HG03025 (cell line): ENCODE measurements around the gene MID1.

Experiments
- ATAC-seq: cut with Tn5 transposase; IDR thresholded peaks from one replicate; pipeline ENCODE4 v1.9.1; 2021; ENCODE audit warnings: mild to moderate bottlenecking, moderate library complexity; ENCODE audit not compliant: unreplicated experiment, low FRiP score

The MID1 gene

DNA sequence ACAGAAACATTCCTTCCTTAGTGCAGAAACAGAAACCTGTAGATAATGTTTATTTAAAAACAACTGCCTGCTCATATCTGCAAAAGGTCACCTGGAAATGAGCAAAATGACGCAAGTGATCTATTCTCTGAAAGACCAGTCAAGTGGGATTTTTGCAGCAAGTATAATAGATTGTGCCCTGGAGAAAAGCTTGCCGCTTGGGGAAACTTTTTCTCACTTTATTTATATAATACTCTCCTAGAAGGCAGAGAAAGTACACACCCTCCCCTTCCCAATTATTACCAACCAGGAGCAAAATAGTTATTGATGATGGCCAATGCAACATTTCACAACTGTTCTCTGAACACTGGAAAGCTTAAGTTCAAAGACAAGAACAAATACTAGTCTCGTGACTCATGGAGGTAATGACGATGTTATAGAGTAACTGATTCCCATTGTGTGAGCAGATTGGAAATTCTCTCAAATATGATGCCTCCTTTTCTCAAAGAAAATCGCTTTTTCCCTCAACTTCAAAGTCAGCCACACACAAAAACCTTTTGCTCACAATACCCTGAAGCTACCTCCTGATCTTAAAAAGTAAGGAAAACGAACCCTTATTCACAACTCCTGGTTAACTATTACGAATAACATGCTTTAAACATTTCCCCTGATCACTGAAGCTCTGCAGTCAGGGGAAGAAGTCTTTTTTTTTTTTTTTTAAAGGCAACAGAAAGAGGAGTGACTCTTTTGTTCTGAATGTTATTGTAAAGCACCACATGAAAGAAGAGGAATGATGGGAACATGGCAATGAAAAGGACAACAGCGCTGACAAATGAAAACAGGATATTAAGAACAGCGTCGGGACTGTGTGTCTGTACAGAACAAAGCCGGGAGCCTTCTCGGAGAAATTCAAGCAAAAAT is 41.0 kb downstream of the MID1 start:
- ATAC-seq, result no peak

- no peak for ATAC-seq
Observed at GRCh38 chrX:10578527-10578926, 41.9 kb downstream of the MID1 start.

- no peak for ATAC-seq
Observed at GRCh38 chrX:10577853-10578252, 42.5 kb downstream of the MID1 start.

- no peak for ATAC-seq
Observed at GRCh38 chrX:10576777-10577447, 43.5 kb downstream of the MID1 start.

DNA sequence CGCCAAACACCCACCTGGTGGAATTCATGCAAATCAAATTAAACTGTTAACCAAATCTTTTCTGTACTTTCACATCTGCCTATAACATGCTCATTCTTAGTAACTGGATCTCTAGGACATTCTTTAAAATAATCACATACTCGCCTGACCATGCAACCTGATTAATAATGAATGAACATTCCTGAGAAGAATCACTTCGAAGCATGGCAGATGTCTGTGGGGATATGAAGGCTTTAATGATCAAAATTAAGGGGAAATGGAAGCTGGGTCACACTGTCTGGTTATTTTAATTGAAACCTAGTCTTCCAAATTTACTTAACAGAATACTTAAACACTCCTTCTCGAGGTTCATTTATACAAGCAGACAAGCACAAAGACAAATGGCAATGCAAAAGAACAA is 44.2 kb downstream of the MID1 start:
- no peak for ATAC-seq

- no peak for ATAC-seq
Observed at GRCh38 chrX:10574663-10575062, 45.7 kb downstream of the MID1 start.

- ATAC-seq, result no peak
Observed at GRCh38 chrX:10571260-10571659, 49.1 kb downstream of the MID1 start.

DNA sequence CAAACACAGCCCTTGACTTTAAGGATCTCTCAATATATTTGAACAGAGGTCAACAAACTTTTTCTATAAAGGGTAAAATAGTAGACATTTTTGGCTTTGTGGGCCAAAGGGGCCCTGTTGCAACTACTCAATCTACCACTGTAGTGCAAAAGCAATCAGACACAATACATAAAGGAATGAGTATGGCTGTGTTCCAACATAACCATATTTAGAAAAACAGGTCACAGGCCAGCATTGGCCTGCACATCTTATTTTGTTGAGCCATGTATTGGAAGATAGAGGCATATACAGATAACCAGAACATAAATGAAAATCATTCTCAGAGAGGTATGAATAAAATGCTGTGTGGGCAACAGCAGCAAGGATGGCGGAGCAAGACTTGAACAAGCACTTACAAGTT is 49.8 kb downstream of the MID1 start:
- no peak for ATAC-seq

DNA sequence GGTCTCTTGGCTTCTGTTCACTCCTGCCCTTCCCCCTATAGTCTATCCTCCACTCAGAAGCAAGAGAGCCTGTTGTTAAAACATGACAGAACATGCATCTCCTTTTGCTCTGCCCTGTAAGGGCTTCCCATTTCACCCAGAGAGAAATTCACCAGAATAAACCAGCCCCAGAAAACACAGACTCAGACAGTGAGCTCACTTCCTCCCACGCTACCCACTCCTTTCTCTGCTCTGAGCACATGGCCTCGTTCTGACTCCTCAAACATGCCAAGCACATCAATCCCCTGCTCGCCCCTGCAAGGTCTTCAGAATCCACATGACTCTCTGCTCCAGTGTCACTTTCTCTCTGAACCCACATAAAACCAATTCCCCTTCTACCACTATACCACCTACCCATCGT is 50.4 kb downstream of the MID1 start:
- no peak for ATAC-seq

GRCh38 chrX:10568428-10568827 is 52.0 kb downstream of the MID1 start:
- no peak for ATAC-seq

- no peak for ATAC-seq
Observed at GRCh38 chrX:10567136-10567535, 53.2 kb downstream of the MID1 start.

DNA sequence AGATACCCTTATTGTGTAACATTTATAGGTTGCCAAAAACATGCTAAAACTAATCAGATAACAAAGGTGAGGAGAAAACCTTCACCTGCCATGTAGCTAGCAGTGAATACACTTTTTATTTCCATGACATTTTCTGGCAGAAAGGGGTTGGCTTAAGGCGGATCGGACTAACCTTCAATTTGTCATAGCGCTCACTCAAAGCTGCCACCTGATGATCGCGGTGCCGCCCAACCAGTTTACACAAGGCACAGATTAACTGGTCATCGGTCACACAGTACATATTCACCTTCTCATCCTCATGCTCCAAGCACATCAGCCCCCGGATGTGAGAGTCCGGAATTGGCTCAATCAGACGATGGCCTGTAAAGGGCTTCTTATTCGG is 53.7 kb downstream of the MID1 start:
- ATAC-seq, result no peak

DNA sequence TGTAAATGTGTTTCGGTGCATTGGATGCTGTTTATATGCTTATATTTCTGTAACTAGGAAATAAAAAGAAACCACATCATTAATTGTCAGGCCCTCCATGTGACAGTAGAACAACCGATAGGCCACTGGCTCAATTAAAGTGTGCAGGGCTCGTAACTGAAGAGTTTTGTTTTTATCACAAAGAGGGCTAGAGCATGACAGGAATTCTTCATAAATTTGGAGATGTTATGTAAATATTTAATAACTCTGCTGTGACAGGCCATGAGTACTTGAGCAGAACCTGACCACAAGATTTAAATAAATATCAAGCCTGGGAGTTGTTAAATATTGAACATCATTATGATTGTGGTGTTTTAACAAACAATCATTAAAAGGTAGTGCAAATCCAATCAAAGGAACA is 55.9 kb downstream of the MID1 start:
- no peak for ATAC-seq

DNA sequence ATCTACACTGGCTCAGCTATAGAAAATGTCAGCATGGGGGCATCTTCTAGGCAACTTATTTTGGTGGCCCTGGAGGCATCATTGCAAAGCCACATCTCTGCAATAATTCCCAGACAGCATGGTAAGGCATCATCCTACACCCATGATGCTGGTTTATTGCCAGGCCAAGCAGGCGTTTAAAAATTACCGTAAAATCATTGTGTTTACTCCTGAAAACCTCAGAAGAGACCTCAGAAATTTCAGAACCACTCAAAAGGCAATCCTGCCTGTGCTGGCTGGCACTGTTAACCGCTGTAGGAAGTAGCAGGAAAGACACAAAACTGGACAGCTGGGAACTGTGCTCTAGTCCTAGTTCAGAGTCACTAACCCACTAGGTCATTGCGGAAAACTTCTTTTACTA is 63.2 kb downstream of the MID1 start:
- ATAC-seq, result no peak

- no peak for ATAC-seq
Observed at GRCh38 chrX:10556405-10556804, 64.0 kb downstream of the MID1 start.

GRCh38 chrX:10555846-10556245 is 64.5 kb downstream of the MID1 start:
- ATAC-seq, result no peak

DNA sequence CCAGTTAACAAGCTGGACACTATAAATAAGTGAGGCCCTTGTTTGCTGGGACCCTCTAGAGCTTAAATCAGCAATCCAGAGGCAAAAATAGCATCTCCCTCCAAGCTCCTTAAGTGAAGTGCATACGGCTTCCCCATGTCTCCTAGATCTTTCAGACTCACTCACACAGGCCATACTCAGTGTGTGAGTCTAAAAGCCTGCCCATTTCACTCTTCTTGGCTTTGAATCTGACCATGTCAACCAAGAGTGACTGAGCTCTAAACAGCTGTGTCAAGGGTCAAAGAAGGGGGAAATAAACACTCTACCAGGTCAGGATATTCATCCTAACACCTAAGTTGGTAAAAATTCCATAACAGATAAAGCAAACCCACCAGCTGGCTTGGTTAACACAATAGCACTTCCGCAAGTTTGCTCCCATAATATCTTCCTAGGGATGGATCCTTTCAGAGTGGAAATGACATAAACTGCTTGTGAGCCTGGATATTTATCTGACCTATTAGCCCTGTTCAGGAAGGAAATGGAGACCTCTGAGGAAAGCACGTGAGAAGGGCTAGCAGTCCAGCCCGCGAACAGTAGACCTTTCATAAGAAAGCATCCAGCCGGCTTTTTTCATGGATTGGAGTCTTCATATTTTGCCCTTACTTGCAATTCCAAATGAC is 65.6 kb downstream of the MID1 start:
- ATAC-seq, result no peak

DNA sequence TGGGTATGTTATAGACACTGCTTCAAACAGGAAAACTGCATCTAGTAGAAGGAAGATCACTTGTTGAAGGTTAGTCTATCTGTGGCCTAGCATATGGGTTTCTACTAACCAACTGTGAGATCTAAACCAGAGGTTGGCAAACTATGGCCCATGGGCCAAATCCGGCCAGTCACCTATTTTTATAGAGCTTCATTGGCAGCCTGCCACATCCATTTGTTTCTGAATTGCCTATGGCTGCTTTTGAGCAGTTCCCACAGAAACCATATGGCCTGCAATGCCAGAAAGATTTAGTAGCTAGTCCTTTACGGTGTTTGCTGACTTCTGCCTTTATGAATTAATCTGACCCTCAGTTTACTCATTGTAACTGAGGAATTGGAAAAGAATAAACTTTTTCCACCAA is 71.1 kb downstream of the MID1 start:
- no peak for ATAC-seq

DNA sequence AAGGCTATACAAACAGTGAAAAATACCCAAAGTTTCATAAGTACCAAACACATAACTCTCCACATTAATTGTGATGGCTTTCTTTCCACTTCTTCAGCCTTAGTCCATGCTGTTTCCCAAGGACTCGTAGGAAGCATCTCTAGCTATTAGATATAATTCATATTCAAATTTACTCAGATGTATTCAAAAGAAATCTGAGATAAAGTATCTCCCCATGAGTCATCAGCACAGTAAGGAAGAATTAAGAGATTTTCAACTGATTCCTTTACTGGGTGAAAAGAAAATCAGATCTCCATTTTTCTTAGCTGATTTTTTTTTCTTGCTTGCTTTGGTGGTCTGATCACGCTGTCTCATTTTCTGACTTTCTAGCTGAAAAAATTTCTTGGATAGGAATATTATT is 71.7 kb downstream of the MID1 start:
- ATAC-seq, result no peak

GRCh38 chrX:10545882-10546281 is 74.5 kb downstream of the MID1 start:
- ATAC-seq, result no peak

GRCh38 chrX:10542586-10542985 is 77.8 kb downstream of the MID1 start:
- ATAC-seq, result no peak

GRCh38 chrX:10538831-10539230 is 81.6 kb downstream of the MID1 start:
- no peak for ATAC-seq
